Neutrophil (primary cell): Measurements from ENCODE around the gene MEAK7.

Experiments used
- H3K27ac ChIP-seq: fragments of 200-600 bp; sonication (generic); 2 replicates; pipeline ENCODE4 v1.5.1; 2016; ENCODE audit warnings: mild to moderate bottlenecking, moderate library complexity
- H3K27me3 ChIP-seq: fragments of 200-600 bp; sonication (generic); 2 replicates; pipeline ENCODE4 v1.6.0; 2016; ENCODE audit warnings: mild to moderate bottlenecking
- H3K36me3 ChIP-seq: fragments of 200-600 bp; sonication (generic); 2 replicates; pipeline ENCODE4 v1.5.1; 2017
- H3K4me1 ChIP-seq, 2 experiments: fragments of 200-600 bp in 1 of 2; sonication (generic) in 1 of 2; 1 replicate in 1 of 2; 2 replicates in 1 of 2; pipeline versions ENCODE4 v1.5.1 to v1.6.1; 2013 to 2016; ENCODE audit warnings: low read depth in 1 of 2, low read length in 1 of 2, mild to moderate bottlenecking in 1 of 2, moderate library complexity in 1 of 2; ENCODE audit not compliant: control insufficient read depth in 1 of 2, insufficient read depth in 1 of 2
- H3K4me3 ChIP-seq, 2 experiments: fragments of 200-600 bp in 1 of 2; sonication (generic) in 1 of 2; 1 replicate in 1 of 2; 2 replicates in 1 of 2; pipeline ENCODE4 v1.5.1; 2013 to 2016; ENCODE audit warnings: low read depth in 1 of 2, low read length in 1 of 2, mild to moderate bottlenecking in 1 of 2, moderate library complexity in 1 of 2
- H3K9me3 ChIP-seq: fragments of 200-600 bp; sonication (generic); 2 replicates; pipeline ENCODE4 v1.5.1; 2016
- CTCF ChIP-seq: fragments of 200-600 bp; sonication (generic); IDR thresholded peaks from 2 replicates; pipeline ENCODE4 v1.5.1; 2016; ENCODE audit warnings: antibody characterized with exemption

Gene MEAK7

DNA sequence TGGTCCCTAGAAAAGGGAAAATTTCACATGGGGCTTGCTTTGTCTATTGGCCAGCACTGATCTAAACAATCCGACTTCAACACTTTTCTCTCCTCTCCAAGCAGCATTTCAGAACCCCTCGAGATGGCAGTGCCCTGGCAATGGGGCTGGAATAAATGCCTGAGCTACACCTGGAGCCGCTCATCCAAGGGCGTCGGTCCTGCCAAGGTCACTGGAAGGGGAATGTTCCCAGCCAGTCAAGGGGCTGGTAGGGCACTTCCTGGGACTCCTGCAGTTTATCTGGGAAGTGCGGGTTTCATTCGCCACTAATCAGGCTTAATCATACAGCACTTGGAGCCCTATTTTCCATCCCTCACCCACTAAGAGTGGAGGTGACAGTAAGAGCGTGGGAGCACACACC is 17.1 kb downstream of the MEAK7 start:
- Histone ChIP-seq H3K4me1 (no peaks in the 10 kb centered on the region), H3K4me3 (no peak overlapping the region), H3K27ac (no peak overlapping the region), H3K9me3 (no peaks in the 10 kb centered on the region), H3K36me3 (peaks cover 7% of the 10 kb centered on the region), H3K27me3 (no peaks in the 10 kb centered on the region)
- TF ChIP-seq CTCF, result no peak

DNA sequence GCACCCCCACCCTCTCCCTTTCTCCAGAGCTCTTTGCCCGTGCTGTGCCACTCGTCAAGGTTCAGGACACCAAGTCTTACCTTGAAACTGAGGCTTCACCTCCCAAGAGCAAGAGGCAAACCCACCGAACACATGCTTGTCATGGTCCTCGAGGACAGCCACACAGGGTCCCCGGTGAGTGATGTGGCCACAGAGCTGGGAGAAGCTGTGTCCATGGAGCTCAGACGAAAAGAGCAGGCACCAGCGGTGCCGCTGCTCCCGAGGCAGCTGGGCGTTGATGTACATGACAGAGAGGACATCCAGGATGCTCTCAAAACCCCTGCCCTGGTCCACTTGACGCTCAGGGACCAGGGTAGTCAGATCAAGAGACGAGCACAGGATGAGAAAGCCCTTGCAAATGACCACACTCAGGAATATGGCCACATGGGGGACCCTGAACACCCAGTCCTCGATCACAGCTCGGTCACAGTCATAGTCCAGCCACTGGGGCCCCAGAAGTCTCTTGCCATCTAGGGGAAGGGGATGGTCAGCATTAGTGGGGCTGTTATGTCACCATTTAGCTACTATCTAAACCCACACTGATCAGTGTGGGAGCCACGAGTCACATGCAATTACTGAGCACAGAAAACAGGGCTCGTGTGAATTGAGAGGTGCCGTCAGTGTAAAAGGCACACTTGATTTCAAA is 17.8 kb downstream of the MEAK7 start:
- TF ChIP-seq CTCF, result no peak
- no peaks in the 10 kb centered on the region for H3K9me3 ChIP-seq

GRCh38 chr16:84486126-84486525 is 18.3 kb downstream of the MEAK7 start:
- Histone ChIP-seq H3K4me1 (no peaks in the 10 kb centered on the region), H3K9me3 (no peaks in the 10 kb centered on the region), H3K27ac (no peak overlapping the region), H3K27me3 (no peaks in the 10 kb centered on the region), H3K4me3 (no peak overlapping the region), H3K36me3 (peaks cover 7% of the 10 kb centered on the region)
- no peak for TF ChIP-seq CTCF

More for the DNA sequence above, 17.8 kb downstream of the MEAK7 start:
- Histone ChIP-seq H3K4me1 (no peaks in the 10 kb centered on the region), H3K36me3 (peaks cover 7% of the 10 kb centered on the region), H3K27me3 (no peaks in the 10 kb centered on the region), H3K4me3 (no peak overlapping the region), H3K27ac (no peak overlapping the region)

DNA sequence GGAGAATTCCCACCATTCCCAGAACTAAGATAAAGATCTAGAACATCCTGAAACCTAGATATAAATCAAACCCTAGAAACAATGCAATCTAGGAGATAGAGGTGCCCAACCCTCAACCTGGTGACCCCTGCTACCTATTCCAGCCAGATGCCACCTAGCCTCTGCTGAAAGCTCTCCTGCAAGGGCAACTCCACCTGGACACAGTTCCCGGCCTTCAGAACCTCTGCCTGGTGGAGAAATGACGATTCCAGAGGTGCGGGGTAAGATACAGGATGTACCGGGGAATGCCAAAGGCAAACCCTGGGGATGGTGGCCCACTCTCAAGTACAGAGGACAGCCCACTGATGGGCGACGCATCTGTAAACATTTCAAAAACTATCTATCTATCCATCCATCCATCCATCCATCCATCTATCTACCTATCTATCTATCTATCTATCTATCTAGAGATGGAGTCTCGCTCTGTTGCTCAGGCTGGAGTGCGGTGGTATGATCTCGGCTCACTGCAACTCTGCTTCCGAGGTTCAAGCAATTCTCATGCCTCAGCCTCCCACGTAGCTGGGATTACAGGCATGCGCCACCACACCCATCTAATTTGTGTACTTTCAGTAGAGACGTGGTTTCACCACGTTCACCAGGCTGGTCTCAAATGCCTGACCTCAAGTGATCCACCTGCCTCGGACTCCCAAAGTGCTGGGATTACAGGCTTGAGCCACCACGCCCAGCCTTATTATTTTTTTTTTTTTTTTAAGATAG is 19.0 kb downstream of the MEAK7 start:
- no peak for TF ChIP-seq CTCF
- peaks cover 7% of the 10 kb centered on the region for H3K36me3 ChIP-seq
- no peaks in the 10 kb centered on the region for H3K4me1 ChIP-seq
- no peak overlapping the region for H3K27ac ChIP-seq
- H3K27me3 ChIP-seq, result no peaks in the 10 kb centered on the region
- H3K4me3 ChIP-seq, result no peak overlapping the region
- H3K9me3 ChIP-seq, result no peaks in the 10 kb centered on the region

DNA sequence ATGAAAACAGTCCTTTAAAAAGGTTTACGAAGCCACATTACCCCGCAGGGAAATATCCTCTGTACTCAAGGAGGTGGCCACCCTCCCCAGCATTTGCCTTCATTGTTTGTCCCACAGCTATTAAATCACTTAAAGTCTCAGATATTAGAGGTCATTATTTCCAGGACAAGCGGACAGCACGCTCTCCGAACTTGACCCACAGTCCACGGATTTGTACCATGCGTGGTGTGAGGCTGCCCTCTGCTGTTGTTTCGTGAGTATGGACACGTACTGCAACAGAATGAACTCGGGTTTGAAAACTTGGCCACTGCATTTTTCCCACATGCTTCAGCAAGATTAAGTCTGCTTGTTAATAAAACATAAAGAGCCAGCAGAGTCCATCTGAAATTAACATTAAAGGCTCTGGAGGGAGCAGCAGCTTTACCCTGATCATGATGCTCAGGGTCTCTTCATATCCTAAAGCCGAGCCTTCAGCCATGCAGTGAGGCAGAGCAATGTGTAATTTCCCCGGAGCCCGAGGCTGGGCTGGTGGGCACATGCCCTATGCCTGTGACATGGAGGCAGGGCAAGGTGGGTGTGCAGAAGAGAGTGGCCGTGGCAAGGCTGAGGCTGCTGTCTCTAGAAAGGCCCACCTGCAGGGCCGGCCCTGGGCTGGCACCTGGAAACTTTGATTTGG is 19.7 kb downstream of the MEAK7 start:
- no peak for TF ChIP-seq CTCF
- Histone ChIP-seq H3K36me3 (peaks cover 7% of the 10 kb centered on the region), H3K4me3 (no peak overlapping the region), H3K9me3 (no peaks in the 10 kb centered on the region), H3K27me3 (no peaks in the 10 kb centered on the region), H3K27ac (no peak overlapping the region), H3K4me1 (no peaks in the 10 kb centered on the region)
